Skin of body (tissue), 2 donors: ENCODE results near the gene AGBL3. TPM values are rescaled to one million over a fixed set of nuclear protein-coding genes. Genes with fewer than 3 reads are reported as not detected.

Experiments
- DNase-seq: peaks from one replicate; lab custom pipeline; 2025; lab: John Stamatoyannopoulos, UW
- total RNA-seq: library from RNA; depleted of rRNA; stranded (reverse); fragments of >200 nt; gene quantifications from one replicate; pipeline ENCODE4 v1.2.3, GENCODE V29; 2014

The AGBL3 gene
- total RNA-seq, 1 donor from 2014 or later, result 2.0 TPM

- no peak for DNase-seq
These were observed 161.1 kb downstream of the AGBL3 start for GRCh38 chr7:135147341-135147898.

GRCh38 chr7:135147899-135148721, 161.8 kb downstream of the AGBL3 start, which contains the start of gene TMEM140:
Gene TMEM140 (plus strand): TSS chr7:135148072. CDS start chr7:135164442, 16,370 bp downstream.
- no peak for DNase-seq

- no peak for DNase-seq
These were observed 163.9 kb downstream of the AGBL3 start for GRCh38 chr7:135150072-135150782.

GRCh38 chr7:135151132-135151531, 164.8 kb downstream of the AGBL3 start:
- no peak for DNase-seq

- no peak for DNase-seq
These were observed 165.2 kb downstream of the AGBL3 start for GRCh38 chr7:135151533-135151932.

GRCh38 chr7:135152442-135152841, 166.1 kb downstream of the AGBL3 start:
- no peak for DNase-seq

- DNase-seq, result no peak
These were observed 168.4 kb downstream of the AGBL3 start for GRCh38 chr7:135154734-135155133.

GRCh38 chr7:135156290-135156689, 170.0 kb downstream of the AGBL3 start:
- no peak for DNase-seq

GRCh38 chr7:135158141-135158655, 171.9 kb downstream of the AGBL3 start:
- DNase-seq, result no peak

- DNase-seq, result no peak
These were observed 172.6 kb downstream of the AGBL3 start for GRCh38 chr7:135158874-135159273.

GRCh38 chr7:135159359-135160085, 173.2 kb downstream of the AGBL3 start:
- DNase-seq, result no peak

- no peak for DNase-seq
These were observed 174.0 kb downstream of the AGBL3 start for GRCh38 chr7:135160098-135160857.

- no peak for DNase-seq
These were observed 174.7 kb downstream of the AGBL3 start for GRCh38 chr7:135160858-135161653.

- DNase-seq, result no peak
These were observed 175.4 kb downstream of the AGBL3 start for GRCh38 chr7:135161669-135162068.

- no peak for DNase-seq
These were observed 176.2 kb downstream of the AGBL3 start for GRCh38 chr7:135162382-135163001.

GRCh38 chr7:135164357-135165061, 178.2 kb downstream of the AGBL3 start:
- DNase-seq, result no peak

GRCh38 chr7:135165862-135166261, 179.6 kb downstream of the AGBL3 start:
- no peak for DNase-seq

GRCh38 chr7:135166338-135166990, 180.2 kb downstream of the AGBL3 start:
- no peak for DNase-seq
